B cell (primary cell): ENCODE data around the gene APP. TPM values are rescaled to one million over a fixed set of nuclear protein-coding genes. Genes with fewer than 3 reads are reported as not detected.

Experiments
- ATAC-seq: fragments of 200-7000 bp; cut with Tn5 transposase; one replicate; pipeline ENCODE4 v1.10.0; 2021; ENCODE audit warnings: low read depth, mild to moderate bottlenecking, moderate number of reproducible peaks, moderate library complexity
- CTCF ChIA-PET: fragments of 350-600 bp; sonication (Branson Sonifier 250); formaldehyde crosslinking; loops from one replicate; lab custom pipeline; 2021; ENCODE audit warnings: antibody characterized with exemption, inconsistent platforms; lab: Charles Lee
- POLR2A ChIA-PET: fragments of 350-600 bp; sonication (Branson Sonifier 250); formaldehyde crosslinking; loops from one replicate; lab custom pipeline; 2021; ENCODE audit warnings: antibody characterized with exemption; lab: Charles Lee
- DNase-seq: peaks from one replicate; pipeline ENCODE4 v3.0.0; 2013
- H2AFZ ChIP-seq: 2 replicates; pipeline ENCODE4 v1.6.1; 2012; ENCODE audit warnings: mild to moderate bottlenecking, low read depth, low read length; ENCODE audit not compliant: insufficient read depth, poor library complexity, severe bottlenecking
- H3K27ac ChIP-seq, 2 donors: 1 replicate in 1 of 2; 2 replicates in 1 of 2; pipeline ENCODE4 v1.5.1; 2012 to 2013; ENCODE audit warnings: low read length in 2 of 2, mild to moderate bottlenecking in 2 of 2, moderate library complexity in 1 of 2
- H3K27me3 ChIP-seq, 4 experiments: fragments of 200-600 bp in 1 of 4; sonication (generic) in 1 of 4; replicated peaks in 1 of 4; 1 replicate in 2 of 4; 2 replicates in 2 of 4; pipeline versions ENCODE4 v1.6.1 to v1.7.0; 2013 to 2016; ENCODE audit warnings: low read length in 3 of 4, mild to moderate bottlenecking in 2 of 4, mixed read lengths in 1 of 4, moderate library complexity in 1 of 4; ENCODE audit not compliant: insufficient read depth in 4 of 4, control insufficient read depth in 3 of 4; ENCODE audit errors: control extremely low read depth in 1 of 4
- H3K36me3 ChIP-seq, 2 experiments: replicated peaks in 1 of 2; 1 replicate in 1 of 2; 2 replicates in 1 of 2; pipeline versions ENCODE4 v1.6.1 to v1.7.1; 2013; ENCODE audit warnings: low read length in 1 of 2; ENCODE audit not compliant: insufficient read depth in 2 of 2, control insufficient read depth in 1 of 2; ENCODE audit errors: control extremely low read depth in 1 of 2, extremely low read depth in 1 of 2
- H3K4me1 ChIP-seq, 2 donors: fragments of 200-600 bp in 1 of 2; sonication (generic) in 1 of 2; 1 replicate in 1 of 2; 2 replicates in 1 of 2; pipeline versions ENCODE4 v1.5.1 to v1.6.1; 2013 to 2017; ENCODE audit warnings: low read length in 2 of 2; ENCODE audit not compliant: control insufficient read depth in 2 of 2, insufficient read depth in 2 of 2
- H3K4me2 ChIP-seq: replicated peaks from 2 replicates; pipeline ENCODE3; 2012; ENCODE audit warnings: mild to moderate bottlenecking, low read depth, low read length; ENCODE audit not compliant: poor library complexity, severe bottlenecking
- H3K4me3 ChIP-seq, 5 experiments: fragments of 200-600 bp in 1 of 5; sonication (generic) in 1 of 5; 1 replicate in 3 of 5; 2 replicates in 2 of 5; pipeline versions ENCODE4 v1.5.1 to v1.7.0; 2011 to 2016; ENCODE audit warnings: low read length in 4 of 5, mild to moderate bottlenecking in 4 of 5, low read depth in 2 of 5, control low read depth in 1 of 5, moderate library complexity in 1 of 5; ENCODE audit not compliant: insufficient read depth in 1 of 5; ENCODE audit errors: control extremely low read depth in 1 of 5, extremely low read depth in 1 of 5
- H3K79me2 ChIP-seq: fragments of 200-600 bp; sonication (generic); one replicate; pipeline ENCODE4 v1.6.0; 2016; ENCODE audit warnings: low read length; ENCODE audit not compliant: control insufficient read depth, insufficient read depth
- H3K9ac ChIP-seq: fragments of 200-600 bp; sonication (generic); 2 replicates; pipeline ENCODE4 v1.6.1; 2017; ENCODE audit warnings: mild to moderate bottlenecking, low read length, moderate library complexity
- H3K9me3 ChIP-seq, 3 donors: one replicate each; pipeline versions ENCODE4 v1.6.1 to v1.7.1; 2013; ENCODE audit warnings: low read length in 2 of 3; ENCODE audit not compliant: control insufficient read depth in 2 of 3, insufficient read depth in 1 of 3; ENCODE audit errors: control extremely low read depth in 1 of 3
- H4K20me1 ChIP-seq: 2 replicates; pipeline ENCODE4 v1.6.0; 2012; ENCODE audit warnings: mild to moderate bottlenecking, low read length; ENCODE audit not compliant: insufficient read depth, control insufficient read depth, poor library complexity, severe bottlenecking
- H3K27ac Mint-ChIP-seq: one replicate; pipeline ENCODE4 v1.8.0; 2021; ENCODE audit warnings: mixed read lengths
- H3K27me3 Mint-ChIP-seq: one replicate; pipeline ENCODE4 v1.8.0; 2021; ENCODE audit warnings: mixed read lengths
- H3K4me1 Mint-ChIP-seq: one replicate; pipeline ENCODE4 v1.8.0; 2021; ENCODE audit warnings: mixed read lengths
- H3K4me3 Mint-ChIP-seq: one replicate; pipeline ENCODE4 v1.8.0; 2021; ENCODE audit warnings: mixed read lengths
- H3K9me3 Mint-ChIP-seq: one replicate; pipeline ENCODE4 v1.8.0; 2022; ENCODE audit warnings: mixed read lengths; ENCODE audit not compliant: insufficient read depth
- CTCF ChIP-seq: fragments of 200-600 bp; IDR thresholded peaks from one replicate; pipeline ENCODE4 v1.8.0; 2022; ENCODE audit warnings: antibody characterized with exemption, mild to moderate bottlenecking
- EZH2 ChIP-seq: IDR thresholded peaks from 2 replicates; pipeline ENCODE4 v1.6.1; 2012; ENCODE audit warnings: borderline replicate concordance, low read depth, mild to moderate bottlenecking, moderate library complexity, low read length; ENCODE audit not compliant: insufficient read depth, poor library complexity, severe bottlenecking
- WGBS: methylation state at CpG from one replicate; pipeline ENCODE4 v1.1.5; 2013; ENCODE audit warnings: missing lambda C conversion rate; ENCODE audit not compliant: insufficient coverage; 5-methylcytosine and 5-hydroxymethylcytosine counted together
- intact Hi-C: fragments of 100-400 bp; cut with micrococcal nuclease; formaldehyde crosslinking; loops from one replicate; pipeline ENCODE4 v1.10.0; 2022
- polyA plus RNA-seq: library from polyadenylated mRNA; depleted of rRNA; stranded (reverse); fragments of >200 nt; gene quantifications from 2 replicates; pipeline ENCODE4 v1.2.3, GENCODE V29; 2012
- total RNA-seq, 2 donors: library from RNA; stranded (reverse); fragments of 120-200 nt in 1 of 2; gene quantifications; 1 replicate in 1 of 2; 2 replicates in 1 of 2; pipeline versions ENCODE4 v1.2.3 to v1.2.4, GENCODE V29; 2013 to 2022

The APP gene
- total and polyA plus RNA-seq, 2 donors (not counting 1 experiment from before 2014, with no cell fraction given), result 28.3 to 34.7 TPM

- POLR2A ChIA-PET, result no interaction called here
- H3K79me2 ChIP-seq, result peaks cover 13% of the 10 kb centered on the region
- intact Hi-C loops, result no loop called here
Measured at GRCh38 chr21:26116456-26117011, 54.0 kb downstream of the APP start.

GRCh38 chr21:26115899-26116298, 54.7 kb downstream of the APP start:
- H3K4me2 ChIP-seq, result no peak overlapping the region
- no peak overlapping the region for H3K27ac Mint-ChIP-seq

More at GRCh38 chr21:26116456-26117011, 54.0 kb downstream of the APP start:
- ATAC-seq, result no peak
- Histone ChIP-seq H3K9ac (no peak overlapping the region), H3K36me3 (no peaks in the 10 kb centered on the region), H3K27me3 (no peaks in the 10 kb centered on the region), H2AFZ (no peak overlapping the region), H3K9me3 (no peaks in the 10 kb centered on the region), H4K20me1 (no peaks in the 10 kb centered on the region), H3K4me1 (peaks cover 19 to 29% of the 10 kb centered on the region in 2 donors), H3K4me3 (no peak overlapping the region), H3K27ac (no peak overlapping the region), H3K4me2 (no peak overlapping the region)
- Mint-ChIP-seq H3K4me1 (peaks cover 28% of the 10 kb centered on the region), H3K27ac (no peak overlapping the region), H3K4me3 (no peak overlapping the region), H3K27me3 (no peaks in the 10 kb centered on the region), H3K9me3 (no peaks in the 10 kb centered on the region)
- TF ChIP-seq CTCF, result no peak
- no peak for TF ChIP-seq EZH2
- 80% methylated on average over 1 of the region's 5 CpGs for WGBS
- DNase-seq, result no peak
- CTCF ChIA-PET, result no interaction called here

More at GRCh38 chr21:26115899-26116298, 54.7 kb downstream of the APP start:
- no peaks in the 10 kb centered on the region for H3K27me3 ChIP-seq
- TF ChIP-seq EZH2, result no peak
- no peak for TF ChIP-seq CTCF
- H3K79me2 ChIP-seq, result peaks cover 13% of the 10 kb centered on the region
- ATAC-seq (no peak), DNase-seq (no peak)
- no peaks in the 10 kb centered on the region for H4K20me1 ChIP-seq
- no peak overlapping the region for H3K27ac ChIP-seq
- no peaks in the 10 kb centered on the region for H3K27me3 Mint-ChIP-seq
- peaks cover 0 to 1% of the 10 kb centered on the region in 2 experiments for H3K36me3 ChIP-seq
- peaks cover 19 to 29% of the 10 kb centered on the region in 2 donors for H3K4me1 ChIP-seq
- H3K9ac ChIP-seq, result no peak overlapping the region
- no peak overlapping the region for H2AFZ ChIP-seq
- CTCF ChIA-PET, result no interaction called here
- intact Hi-C loops, result no loop called here
- POLR2A ChIA-PET, result no interaction called here
- H3K4me3 Mint-ChIP-seq, result no peak overlapping the region
- no peaks in the 10 kb centered on the region for H3K9me3 Mint-ChIP-seq
- no peaks in the 10 kb centered on the region for H3K9me3 ChIP-seq
- no CpG with 5 or more reads among the region's 2 CpGs for WGBS
- no peak overlapping the region for H3K4me3 ChIP-seq
- H3K4me1 Mint-ChIP-seq, result peaks cover 28% of the 10 kb centered on the region
